ENCODE data around the gene SLC4A9.

DNA sequence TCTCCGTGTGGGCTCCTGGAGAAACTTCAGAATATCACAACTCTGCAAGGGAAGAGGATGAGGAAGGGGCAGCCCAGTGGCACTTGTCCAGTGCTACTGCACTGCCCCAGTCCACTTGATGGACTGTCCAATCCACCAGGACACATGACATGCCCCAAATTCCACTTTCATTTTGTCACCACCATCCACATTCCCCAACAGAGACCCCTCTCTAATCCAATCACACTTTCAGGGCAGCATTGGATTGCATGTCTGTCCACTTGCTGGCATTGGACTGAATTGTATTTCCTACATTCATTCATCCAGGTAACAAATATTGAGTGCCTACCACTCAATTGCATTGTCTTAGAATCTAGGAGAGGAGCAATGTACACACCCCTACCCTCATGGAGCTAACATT, 28.4 kb upstream of the SLC4A9 start:
- TF ChIP-seq, protein P1, sequence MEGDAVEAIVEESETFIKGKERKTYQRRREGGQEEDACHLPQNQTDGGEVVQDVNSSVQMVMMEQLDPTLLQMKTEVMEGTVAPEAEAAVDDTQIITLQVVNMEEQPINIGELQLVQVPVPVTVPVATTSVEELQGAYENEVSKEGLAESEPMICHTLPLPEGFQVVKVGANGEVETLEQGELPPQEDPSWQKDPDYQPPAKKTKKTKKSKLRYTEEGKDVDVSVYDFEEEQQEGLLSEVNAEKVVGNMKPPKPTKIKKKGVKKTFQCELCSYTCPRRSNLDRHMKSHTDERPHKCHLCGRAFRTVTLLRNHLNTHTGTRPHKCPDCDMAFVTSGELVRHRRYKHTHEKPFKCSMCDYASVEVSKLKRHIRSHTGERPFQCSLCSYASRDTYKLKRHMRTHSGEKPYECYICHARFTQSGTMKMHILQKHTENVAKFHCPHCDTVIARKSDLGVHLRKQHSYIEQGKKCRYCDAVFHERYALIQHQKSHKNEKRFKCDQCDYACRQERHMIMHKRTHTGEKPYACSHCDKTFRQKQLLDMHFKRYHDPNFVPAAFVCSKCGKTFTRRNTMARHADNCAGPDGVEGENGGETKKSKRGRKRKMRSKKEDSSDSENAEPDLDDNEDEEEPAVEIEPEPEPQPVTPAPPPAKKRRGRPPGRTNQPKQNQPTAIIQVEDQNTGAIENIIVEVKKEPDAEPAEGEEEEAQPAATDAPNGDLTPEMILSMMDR (IDR thresholded peaks at IDR 0.05), result no peak
- TF ChIP-seq POLR2A (IDR thresholded peaks at IDR 0.05), result no peak
